ENCODE measurements around the gene MGMT.

The MGMT gene

DNA sequence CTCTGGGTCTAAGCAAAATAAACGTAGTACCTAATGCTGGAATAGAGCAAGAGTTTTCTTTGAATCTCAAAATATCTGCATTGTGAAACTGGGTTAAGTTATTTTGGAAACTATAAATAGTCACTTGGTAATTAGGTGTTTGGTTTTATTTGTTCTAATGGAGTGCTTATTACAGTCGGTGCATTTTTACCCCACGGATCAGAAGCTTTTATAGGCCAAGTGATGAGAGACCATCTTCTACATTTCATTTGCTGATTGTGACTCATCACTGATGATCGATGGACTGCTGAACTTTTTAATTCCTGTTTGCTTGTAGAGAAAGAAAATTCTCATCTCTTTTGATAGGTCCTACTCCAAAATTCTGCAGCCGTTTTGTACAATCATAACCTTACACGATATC, 28.2 kb downstream of the MGMT start:
- no peak for DNase-seq (ENCODE audit: low spot score)

- no peak for DNase-seq (ENCODE audit: low spot score)
Observed at GRCh38 chr10:129495698-129496097, 28.7 kb downstream of the MGMT start.

- no peak for DNase-seq (ENCODE audit: low spot score)
Observed at GRCh38 chr10:129497013-129497412, 30.0 kb downstream of the MGMT start.

DNA sequence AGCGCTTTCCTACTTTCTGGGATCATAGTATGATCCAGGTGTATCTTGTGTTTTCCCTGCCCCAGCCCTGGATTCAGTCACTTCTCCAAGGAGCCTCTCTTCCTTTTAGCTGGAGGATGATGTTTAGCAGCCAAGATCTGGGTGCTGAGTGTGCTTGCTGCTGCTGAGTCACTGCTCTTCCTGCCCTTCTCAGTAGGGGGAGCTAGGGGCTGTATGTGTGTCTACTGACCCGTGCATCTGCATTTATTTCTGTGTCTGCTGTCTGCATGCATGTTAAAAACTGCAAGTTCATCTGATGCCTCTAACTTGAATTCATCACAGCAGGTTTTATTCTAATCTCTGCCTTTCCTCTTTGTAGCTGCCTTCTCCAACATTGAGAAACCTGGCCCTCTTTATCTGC, 31.6 kb downstream of the MGMT start:
- no peak for DNase-seq (ENCODE audit: low spot score)

- no peak for DNase-seq (ENCODE audit: low spot score)
Observed at GRCh38 chr10:129500617-129501339, 33.7 kb downstream of the MGMT start.

DNA sequence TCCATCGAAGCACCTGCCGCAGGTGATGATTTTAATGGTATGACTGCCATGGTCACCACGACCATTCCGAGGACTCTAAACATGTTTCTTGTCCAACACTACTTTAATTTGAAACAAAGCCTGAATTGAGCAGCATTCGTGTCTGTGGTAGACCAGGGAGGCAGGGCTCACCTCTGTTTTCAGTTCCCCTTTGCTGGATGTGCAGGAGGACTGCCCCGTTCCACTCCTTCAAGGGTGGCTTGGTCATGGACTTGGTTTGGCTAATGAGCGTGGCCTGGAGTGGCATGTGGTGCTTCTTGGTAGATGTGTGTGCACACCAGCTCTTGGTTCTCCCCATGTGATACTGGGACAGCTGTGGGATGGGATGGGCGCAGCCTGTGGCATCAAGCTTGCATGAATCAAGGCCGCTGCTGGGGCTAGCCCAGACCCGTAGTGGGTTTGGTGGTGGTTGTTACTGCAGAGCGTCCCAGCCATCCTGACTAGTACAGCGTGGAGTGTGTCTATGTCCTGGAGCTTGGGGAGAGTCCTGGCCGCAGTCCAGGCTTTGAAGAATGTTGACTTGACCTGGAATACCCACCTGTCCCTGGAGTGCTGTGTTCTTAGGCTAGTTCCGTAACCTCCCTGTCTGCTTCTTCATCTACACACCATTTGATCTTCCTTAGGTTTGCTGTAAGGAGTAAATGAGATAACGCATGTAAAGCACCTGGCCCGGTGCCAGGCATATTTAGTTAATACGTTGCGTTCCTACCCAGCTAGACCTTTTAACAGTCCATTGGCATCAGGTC, 34.8 kb downstream of the MGMT start:
- no peak for DNase-seq (ENCODE audit: low spot score)

- no peak for DNase-seq (ENCODE audit: low spot score)
Observed at GRCh38 chr10:129502448-129502847, 35.4 kb downstream of the MGMT start.

GRCh38 chr10:129505500-129506075, 38.5 kb downstream of the MGMT start:
- no peak for DNase-seq (ENCODE audit: low spot score)

GRCh38 chr10:129506101-129506797, 39.2 kb downstream of the MGMT start:
- no peak for DNase-seq (ENCODE audit: low spot score)

- no peak for DNase-seq (ENCODE audit: low spot score)
Observed at GRCh38 chr10:129507216-129507889, 40.3 kb downstream of the MGMT start.

DNA sequence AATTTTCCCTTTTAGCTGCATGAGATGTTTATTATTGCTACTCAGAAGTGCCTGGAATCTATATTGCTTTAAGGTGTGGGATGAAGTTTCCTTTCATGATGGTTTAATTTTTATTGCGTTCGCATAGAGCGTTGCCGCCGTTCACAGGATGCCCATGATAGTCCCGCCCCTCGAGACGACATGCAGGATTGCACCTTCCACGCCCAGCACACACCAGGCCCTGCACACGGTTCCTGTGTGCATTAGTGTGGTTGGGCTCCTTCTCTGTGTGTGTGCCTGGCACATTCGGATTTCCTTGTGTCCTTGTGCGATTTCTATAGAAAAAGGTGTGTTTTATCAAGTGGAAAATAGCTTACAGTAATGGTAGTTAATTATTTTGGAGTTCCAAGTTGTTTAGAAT, 42.1 kb downstream of the MGMT start:
- no peak for DNase-seq (ENCODE audit: low spot score)

DNA sequence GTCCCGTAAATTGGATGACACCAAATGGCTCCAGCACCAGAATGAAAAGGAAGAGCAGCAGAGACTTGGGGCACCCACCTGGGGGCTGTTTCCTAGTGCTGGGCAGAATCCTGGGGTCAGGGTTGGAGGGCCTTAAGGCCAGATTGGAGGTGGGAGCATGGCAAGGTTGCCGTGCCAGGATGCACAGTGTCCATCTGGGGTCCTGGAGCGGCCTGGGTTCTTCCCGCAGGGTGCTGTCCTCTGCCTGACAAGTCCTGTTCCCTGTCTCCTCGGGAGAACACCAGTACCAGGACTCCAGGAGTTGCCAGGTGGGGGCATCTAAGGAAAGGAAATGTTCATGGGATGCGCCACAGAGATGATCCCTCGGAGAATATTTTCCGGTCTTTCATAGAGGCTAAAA, 42.8 kb downstream of the MGMT start:
- no peak for DNase-seq (ENCODE audit: low spot score)

DNA sequence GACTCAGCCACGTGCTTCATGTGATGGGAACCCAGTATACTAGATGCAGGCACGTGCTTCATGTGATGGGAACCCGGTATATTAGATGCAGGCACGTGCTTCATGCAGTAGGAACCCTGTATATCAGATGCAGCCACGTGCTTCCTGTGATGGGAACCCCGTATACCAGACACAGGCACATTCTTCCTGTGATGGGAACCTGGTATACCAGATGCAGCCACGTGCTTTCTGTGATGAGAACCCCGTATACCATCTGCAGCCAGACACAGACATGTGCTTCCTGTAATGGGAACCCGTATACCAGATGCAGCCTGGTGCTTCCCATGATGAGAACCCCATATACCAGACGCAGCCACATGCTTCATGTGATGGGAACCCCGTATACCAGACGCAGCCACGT, 44.0 kb downstream of the MGMT start:
- DNase-seq (ENCODE audit: low spot score) = no peak

- DNase-seq (ENCODE audit: low spot score) = no peak
Observed at GRCh38 chr10:129511758-129512157, 44.7 kb downstream of the MGMT start.

GRCh38 chr10:129513312-129513711, 46.3 kb downstream of the MGMT start:
- no peak for DNase-seq (ENCODE audit: low spot score)

DNA sequence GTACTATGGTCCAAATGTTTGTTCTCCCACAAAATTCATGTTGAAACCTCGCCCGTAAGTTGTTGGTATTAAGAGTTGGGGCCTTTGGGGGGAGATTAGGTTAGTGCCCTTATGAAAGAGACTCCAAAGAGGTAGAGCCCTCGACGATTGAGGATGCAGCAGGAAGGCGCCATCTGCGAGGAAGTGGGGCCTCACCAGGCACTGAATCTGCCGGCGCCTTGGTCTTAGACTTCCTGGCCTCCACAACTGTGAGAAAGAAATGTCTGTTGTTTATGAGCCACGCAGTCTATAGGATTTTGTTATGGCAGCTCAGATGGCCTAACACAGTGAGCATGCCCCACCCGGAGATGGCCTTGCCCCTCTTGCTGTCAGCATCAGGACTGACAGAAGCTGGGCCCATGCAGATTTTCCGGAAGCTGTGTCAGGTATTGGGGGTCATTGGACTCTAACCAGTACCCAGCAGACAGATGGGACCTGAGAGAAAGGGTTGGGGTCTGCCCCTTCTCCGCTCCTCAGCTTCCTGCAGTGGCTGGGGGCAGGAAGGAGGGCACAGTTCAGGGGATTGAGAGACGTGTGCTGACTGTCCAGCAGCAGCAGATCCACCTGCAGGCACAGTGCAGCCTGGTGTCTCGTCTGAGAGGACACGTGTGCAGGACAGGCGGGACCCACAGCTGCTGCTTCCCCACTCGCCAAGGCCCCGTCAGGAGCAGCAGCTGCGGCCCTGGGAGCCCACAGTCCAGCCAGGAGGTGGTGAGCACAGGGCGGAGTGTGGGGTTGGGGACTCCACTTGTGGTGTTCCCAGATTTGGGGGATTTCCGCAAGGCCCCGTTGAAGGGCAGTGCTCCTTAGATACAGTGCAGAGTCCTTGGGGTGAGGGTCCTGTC, 47.8 kb downstream of the MGMT start:
- DNase-seq (ENCODE audit: low spot score) = no peak

GRCh38 chr10:129516846-129517679, 50.0 kb downstream of the MGMT start:
- DNase-seq (ENCODE audit: low spot score) = no peak

- no peak for DNase-seq (ENCODE audit: low spot score)
Observed at GRCh38 chr10:129517680-129518057, 50.6 kb downstream of the MGMT start.

GRCh38 chr10:129518793-129519192, 51.8 kb downstream of the MGMT start:
- no peak for DNase-seq (ENCODE audit: low spot score)

DNA sequence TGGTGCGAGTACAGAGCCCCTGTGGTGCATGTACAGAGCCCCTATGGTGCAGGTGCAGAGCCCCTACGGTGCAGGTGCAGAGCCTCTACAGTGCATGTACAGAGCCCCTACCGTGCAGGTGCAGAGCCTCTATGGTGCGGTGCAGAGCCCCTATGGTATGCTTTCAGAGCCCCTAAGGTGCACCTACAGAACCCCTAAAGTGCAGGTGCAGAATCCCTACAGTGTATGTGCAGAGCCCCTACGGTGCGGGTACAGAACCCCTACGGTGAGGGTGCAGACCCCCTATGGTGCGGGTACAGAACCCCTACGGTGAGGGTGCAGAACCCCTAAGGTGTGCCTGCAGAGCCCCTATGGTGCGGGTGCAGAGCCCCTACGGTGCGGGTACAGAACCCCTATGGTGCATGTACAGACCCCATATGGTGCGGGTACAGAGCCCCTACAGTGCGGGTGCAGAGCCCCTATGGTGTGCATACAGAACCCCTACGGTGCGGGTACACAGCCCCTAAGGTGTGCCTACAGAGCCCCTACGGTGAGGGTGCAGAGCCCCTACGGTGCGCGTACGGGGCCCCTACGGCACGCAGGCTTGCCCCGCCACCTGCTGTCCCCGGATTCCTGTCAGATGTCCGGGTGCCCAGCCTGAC, 53.5 kb downstream of the MGMT start:
- no peak for DNase-seq (ENCODE audit: low spot score)
